ENCODE data around the gene PSMC4. TPM values are rescaled to one million over a fixed set of nuclear protein-coding genes. Genes with fewer than 3 reads are reported as not detected.
A peak's percentile ranks its signal among the peaks of the same experiment; 100 is the strongest.

The PSMC4 gene
- total and polyA plus RNA-seq, 4 donors, result 37.7 to 66.8 (median 57.1) TPM

DNA sequence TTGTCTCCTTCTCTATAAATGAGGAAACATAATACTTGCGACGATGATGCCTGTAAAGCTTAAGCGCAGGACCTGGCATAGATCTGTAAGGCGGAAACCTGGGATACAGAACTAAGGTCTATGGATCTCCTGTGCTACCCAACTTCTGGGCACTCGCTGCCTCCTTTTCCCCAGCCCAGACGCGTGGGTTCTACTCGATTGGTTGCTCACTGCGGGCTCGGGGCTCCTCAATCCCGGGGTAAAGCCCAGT lies 615 bp upstream of the PSMC4 start:
- Histone ChIP-seq H3K4me1 (ENCODE audit: control insufficient read depth in 1 of 2, insufficient read depth in 2 of 2, low read length in 2 of 2) (no peaks in the 10 kb centered on the region), H3K4me3 (ENCODE audit: low read length in 2 of 2) (peak overlapping the region; percentile 51 to 69), H3K9me3 (ENCODE audit: control insufficient read depth, low read length) (no peaks in the 10 kb centered on the region), H3K27ac (ENCODE audit: low read depth in 1 of 2, low read length in 2 of 2) (peak overlapping the region in 1 of 2 donors; percentile 81), H3K27me3 (ENCODE audit: control insufficient read depth in 1 of 2, insufficient read depth in 2 of 2, low read length in 1 of 2) (no peaks in the 10 kb centered on the region), H3K36me3 (ENCODE audit: control insufficient read depth in 1 of 2, insufficient read depth in 2 of 2, low read length in 1 of 2) (peaks cover 0 to 3% of the 10 kb centered on the region in 2 donors)
- DNase-seq, result no peak
- 2% methylated on average over 10 to 11 of the region's 11 CpGs for whole genome bisulfite sequencing, 2 donors
- intact Hi-C loops (cut with DNase I), result loop anchor here (1.0 to 5.0 kb wide), 3 partner anchors 123 to 178 kb away; partner anchors contain the start of gene FBL (in 1 of the 2)
- ATAC-seq (ENCODE audit: low FRiP score), result no peak

DNA sequence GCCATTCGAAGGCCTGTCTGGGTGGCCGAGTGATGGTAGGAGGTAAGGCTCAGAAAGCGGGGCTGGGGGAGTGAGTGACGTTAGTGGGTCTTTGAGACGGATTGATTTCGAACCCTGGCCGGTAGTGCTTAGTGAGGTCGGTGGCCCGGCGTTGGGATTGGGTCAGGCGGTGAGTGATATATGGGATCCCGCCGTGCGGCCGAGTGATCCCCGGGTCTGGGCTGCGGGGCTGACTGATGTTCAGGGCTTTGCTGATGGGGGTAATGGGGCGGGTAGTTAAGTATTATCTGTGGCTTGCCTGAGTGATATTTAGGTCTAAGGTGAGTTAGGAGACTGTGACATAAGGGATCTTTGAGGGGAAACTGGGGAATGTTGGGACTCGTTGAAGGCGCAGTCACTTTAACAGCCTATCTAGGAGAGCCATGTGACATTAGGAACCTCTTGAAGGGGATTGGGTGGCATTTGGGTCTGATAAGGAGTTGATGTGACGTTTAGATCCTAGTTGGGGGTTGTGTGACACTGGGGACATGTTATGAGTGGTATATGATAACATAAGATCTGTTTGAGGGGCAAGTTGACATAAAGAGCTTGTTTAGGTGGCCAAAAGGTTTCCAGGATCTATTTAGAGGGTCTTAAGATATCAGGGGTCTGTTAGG lies 543 bp downstream of the PSMC4 start:
- Histone ChIP-seq H3K36me3 (ENCODE audit: control insufficient read depth in 1 of 2, insufficient read depth in 2 of 2, low read length in 1 of 2) (peaks cover 0 to 3% of the 10 kb centered on the region in 2 donors), H3K9me3 (ENCODE audit: control insufficient read depth, low read length) (no peaks in the 10 kb centered on the region), H3K4me3 (ENCODE audit: low read length in 2 of 2) (peak overlapping the region; percentile 79 to 91), H3K4me1 (ENCODE audit: control insufficient read depth in 1 of 2, insufficient read depth in 2 of 2, low read length in 2 of 2) (no peaks in the 10 kb centered on the region), H3K27me3 (ENCODE audit: control insufficient read depth in 1 of 2, insufficient read depth in 2 of 2, low read length in 1 of 2) (no peaks in the 10 kb centered on the region), H3K27ac (ENCODE audit: low read depth in 1 of 2, low read length in 2 of 2) (peak overlapping the region in 1 of 2 donors; percentile 88)
- intact Hi-C loops (cut with DNase I), result loop anchor here in 1 of 2 donors (2.0 to 5.0 kb wide), 2 partner anchors 124 to 179 kb away; partner anchors contain the start of gene FBL
- WGBS, 2 donors, result 1% methylated on average over 21 of the region's 21 CpGs
- DNase-seq, result peak in 1 of 2 donors; percentile 77
- no peak for ATAC-seq (ENCODE audit: low FRiP score)

DNA sequence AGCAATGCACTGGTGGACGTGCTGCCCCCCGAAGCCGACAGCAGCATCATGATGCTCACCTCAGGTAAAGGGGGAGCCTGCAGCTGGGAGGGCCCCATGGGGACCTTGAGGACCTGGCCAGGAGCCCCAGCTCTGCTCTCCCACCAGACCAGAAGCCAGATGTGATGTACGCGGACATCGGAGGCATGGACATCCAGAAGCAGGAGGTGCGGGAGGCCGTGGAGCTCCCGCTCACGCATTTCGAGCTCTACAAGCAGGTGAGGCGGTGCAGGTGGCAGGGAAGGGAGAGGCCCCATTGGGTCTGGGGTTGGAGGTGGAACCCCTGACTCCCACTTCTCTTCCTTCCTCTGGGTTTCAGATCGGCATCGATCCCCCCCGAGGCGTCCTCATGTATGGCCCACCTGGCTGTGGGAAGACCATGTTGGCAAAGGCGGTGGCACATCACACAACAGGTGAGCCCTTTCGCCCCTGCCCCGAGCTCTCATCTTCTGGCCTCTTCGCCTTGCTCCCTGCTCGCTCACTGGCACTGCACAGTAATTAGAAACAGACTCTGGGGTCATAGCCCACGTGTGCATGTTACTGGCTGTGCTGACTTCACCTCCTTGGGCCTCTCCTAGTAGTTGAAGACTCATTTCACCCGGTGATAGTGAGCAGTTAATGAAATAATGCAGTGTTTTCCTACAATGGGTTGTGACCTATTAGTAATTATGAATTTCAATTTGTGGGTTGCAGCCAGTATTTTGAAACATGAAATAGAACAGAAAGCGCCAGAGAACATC lies 3.6 kb downstream of the PSMC4 start:
- ATAC-seq (ENCODE audit: low FRiP score), result no peak

DNA sequence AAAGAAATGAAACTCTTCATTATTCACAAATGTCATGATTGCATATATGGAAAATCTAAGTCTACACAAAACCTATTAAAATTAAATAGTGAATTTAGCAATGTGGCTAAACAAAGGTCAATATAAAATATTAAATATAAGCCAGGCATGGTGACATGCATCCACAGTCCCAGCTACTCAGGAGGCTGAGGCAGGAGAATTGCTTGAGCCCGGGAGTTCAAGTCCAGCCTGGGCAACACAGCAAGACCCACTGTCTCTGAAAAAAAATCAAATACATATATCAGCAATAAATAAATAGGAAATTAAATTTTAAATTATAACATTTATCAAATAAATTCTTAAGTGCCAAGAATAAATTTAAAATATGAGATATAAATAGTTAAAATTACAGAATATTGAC lies 11.9 kb downstream of the PSMC4 start:
- H3K27me3 ChIP-seq (ENCODE audit: control insufficient read depth in 1 of 2, insufficient read depth in 2 of 2, low read length in 1 of 2), result no peaks in the 10 kb centered on the region
- ATAC-seq (ENCODE audit: low FRiP score), result no peak
- no peak overlapping the region for H3K27ac ChIP-seq (ENCODE audit: low read depth in 1 of 2, low read length in 2 of 2)
- no peak for DNase-seq
- WGBS, 2 donors, result 96 to 100% methylated on average over 1 of the region's 1 CpG
- intact Hi-C loops (cut with DNase I), result no loop called here
- no peak overlapping the region for H3K4me3 ChIP-seq (ENCODE audit: low read length in 2 of 2)
- H3K4me1 ChIP-seq (ENCODE audit: control insufficient read depth in 1 of 2, insufficient read depth in 2 of 2, low read length in 2 of 2), result no peaks in the 10 kb centered on the region
- H3K36me3 ChIP-seq (ENCODE audit: control insufficient read depth in 1 of 2, insufficient read depth in 2 of 2, low read length in 1 of 2), result peaks cover 0 to 5% of the 10 kb centered on the region in 2 donors
- H3K9me3 ChIP-seq (ENCODE audit: control insufficient read depth, low read length), result no peaks in the 10 kb centered on the region

More for the DNA sequence above, 3.6 kb downstream of the PSMC4 start:
- Histone ChIP-seq H3K4me3 (ENCODE audit: low read length in 2 of 2) (no peak overlapping the region), H3K9me3 (ENCODE audit: control insufficient read depth, low read length) (no peaks in the 10 kb centered on the region), H3K4me1 (ENCODE audit: control insufficient read depth in 1 of 2, insufficient read depth in 2 of 2, low read length in 2 of 2) (no peaks in the 10 kb centered on the region), H3K27ac (ENCODE audit: low read depth in 1 of 2, low read length in 2 of 2) (no peak overlapping the region), H3K27me3 (ENCODE audit: control insufficient read depth in 1 of 2, insufficient read depth in 2 of 2, low read length in 1 of 2) (no peaks in the 10 kb centered on the region), H3K36me3 (ENCODE audit: control insufficient read depth in 1 of 2, insufficient read depth in 2 of 2, low read length in 1 of 2) (peaks cover 0 to 3% of the 10 kb centered on the region in 2 donors)
- intact Hi-C loops (cut with DNase I), result loop anchor here in 1 of 2 donors (5.0 kb wide), 1 partner anchor 127 kb away; the partner anchor contains the start of gene FBL
- no peak for DNase-seq
- WGBS, 2 donors, result 93 to 95% methylated on average over 24 of the region's 24 CpGs

DNA sequence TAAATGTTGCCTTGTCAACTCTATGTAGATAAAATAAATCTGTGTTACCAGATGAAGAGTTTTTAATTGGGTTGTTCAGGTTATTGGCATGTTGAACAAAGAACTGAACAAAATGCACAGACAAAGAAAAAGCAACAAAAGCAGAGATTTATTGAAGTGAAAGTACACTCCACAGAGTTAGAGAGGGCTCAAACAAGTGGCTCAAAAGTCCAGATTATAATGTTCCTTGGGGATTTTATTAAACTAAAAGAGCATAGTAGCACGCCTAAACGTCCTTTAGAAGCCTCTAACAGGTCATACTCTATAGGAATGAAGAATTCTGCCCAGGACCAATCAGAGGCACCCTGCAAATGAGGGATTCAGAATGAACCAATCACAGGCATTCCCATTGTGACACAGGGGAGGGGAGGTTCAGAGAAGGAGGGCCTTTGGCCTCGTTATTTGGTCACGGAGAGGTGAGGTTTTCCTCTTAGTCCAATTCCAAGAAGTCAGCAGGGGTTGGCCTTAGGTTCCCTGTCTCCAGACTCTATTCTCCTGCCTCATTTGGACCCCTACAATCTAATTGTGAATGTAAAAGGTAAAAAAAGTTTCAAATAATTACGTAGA lies 12.8 kb downstream of the PSMC4 start:
- Histone ChIP-seq H3K27me3 (ENCODE audit: control insufficient read depth in 1 of 2, insufficient read depth in 2 of 2, low read length in 1 of 2) (no peaks in the 10 kb centered on the region), H3K4me3 (ENCODE audit: low read length in 2 of 2) (no peak overlapping the region), H3K27ac (ENCODE audit: low read depth in 1 of 2, low read length in 2 of 2) (no peak overlapping the region), H3K36me3 (ENCODE audit: control insufficient read depth in 1 of 2, insufficient read depth in 2 of 2, low read length in 1 of 2) (peaks cover 0 to 5% of the 10 kb centered on the region in 2 donors), H3K4me1 (ENCODE audit: control insufficient read depth in 1 of 2, insufficient read depth in 2 of 2, low read length in 2 of 2) (no peaks in the 10 kb centered on the region), H3K9me3 (ENCODE audit: control insufficient read depth, low read length) (no peaks in the 10 kb centered on the region)
- DNase-seq, result no peak
- intact Hi-C loops (cut with DNase I), result no loop called here
- WGBS, 2 donors, result 93 to 97% methylated on average over 5 of the region's 5 CpGs
- ATAC-seq (ENCODE audit: low FRiP score), result no peak

DNA sequence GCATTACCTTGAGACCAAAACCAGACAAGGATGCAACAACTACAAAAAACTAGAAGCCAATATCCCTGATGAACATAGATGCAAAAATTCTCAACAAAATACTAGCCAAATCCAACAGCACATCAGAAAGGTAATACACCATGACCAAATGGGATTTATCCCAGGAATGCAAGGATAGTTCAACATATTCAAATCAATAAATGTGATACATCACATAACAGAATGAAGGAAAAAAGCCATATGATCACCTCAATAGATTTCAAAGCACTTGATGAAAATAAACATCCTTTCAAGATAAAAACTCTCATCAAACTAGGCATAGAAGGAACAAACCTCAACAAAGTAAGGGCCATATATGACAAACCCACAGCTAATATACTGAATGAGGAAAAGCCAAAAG lies 15.7 kb downstream of the PSMC4 start:
- DNase-seq (no peak), ATAC-seq (ENCODE audit: low FRiP score) (no peak)
- Histone ChIP-seq H3K4me1 (ENCODE audit: control insufficient read depth in 1 of 2, insufficient read depth in 2 of 2, low read length in 2 of 2) (no peaks in the 10 kb centered on the region), H3K36me3 (ENCODE audit: control insufficient read depth in 1 of 2, insufficient read depth in 2 of 2, low read length in 1 of 2) (no peaks in the 10 kb centered on the region), H3K27ac (ENCODE audit: low read depth in 1 of 2, low read length in 2 of 2) (no peak overlapping the region), H3K9me3 (ENCODE audit: control insufficient read depth, low read length) (no peaks in the 10 kb centered on the region), H3K27me3 (ENCODE audit: control insufficient read depth in 1 of 2, insufficient read depth in 2 of 2, low read length in 1 of 2) (no peaks in the 10 kb centered on the region), H3K4me3 (ENCODE audit: low read length in 2 of 2) (no peak overlapping the region)
- intact Hi-C loops (cut with DNase I), result no loop called here

DNA sequence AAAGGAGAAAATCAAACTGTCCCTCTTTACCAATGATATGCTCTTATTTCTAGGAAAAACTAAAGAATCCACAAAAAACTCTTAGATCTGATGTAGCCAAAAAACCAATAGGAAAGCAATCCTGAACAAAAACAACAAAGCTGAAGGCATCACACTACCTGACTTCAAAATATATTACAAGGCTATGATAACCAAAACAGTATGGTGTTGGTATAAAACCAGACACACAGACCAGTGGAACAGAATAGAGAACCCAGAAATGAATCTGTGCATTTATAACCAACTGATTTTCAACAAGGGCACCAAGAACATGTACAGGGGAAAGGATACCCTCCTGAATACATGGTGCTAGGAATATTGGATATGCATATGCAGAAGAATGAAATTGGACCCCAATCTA lies 16.2 kb downstream of the PSMC4 start:
- DNase-seq (no peak), ATAC-seq (ENCODE audit: low FRiP score) (no peak)
- no peak overlapping the region for H3K4me3 ChIP-seq (ENCODE audit: low read length in 2 of 2)
- H3K36me3 ChIP-seq (ENCODE audit: control insufficient read depth in 1 of 2, insufficient read depth in 2 of 2, low read length in 1 of 2), result no peaks in the 10 kb centered on the region
- no peaks in the 10 kb centered on the region for H3K27me3 ChIP-seq (ENCODE audit: control insufficient read depth in 1 of 2, insufficient read depth in 2 of 2, low read length in 1 of 2)
- no peaks in the 10 kb centered on the region for H3K9me3 ChIP-seq (ENCODE audit: control insufficient read depth, low read length)
- intact Hi-C loops (cut with DNase I), result no loop called here
- no peak overlapping the region for H3K27ac ChIP-seq (ENCODE audit: low read depth in 1 of 2, low read length in 2 of 2)
- H3K4me1 ChIP-seq (ENCODE audit: control insufficient read depth in 1 of 2, insufficient read depth in 2 of 2, low read length in 2 of 2), result no peaks in the 10 kb centered on the region

DNA sequence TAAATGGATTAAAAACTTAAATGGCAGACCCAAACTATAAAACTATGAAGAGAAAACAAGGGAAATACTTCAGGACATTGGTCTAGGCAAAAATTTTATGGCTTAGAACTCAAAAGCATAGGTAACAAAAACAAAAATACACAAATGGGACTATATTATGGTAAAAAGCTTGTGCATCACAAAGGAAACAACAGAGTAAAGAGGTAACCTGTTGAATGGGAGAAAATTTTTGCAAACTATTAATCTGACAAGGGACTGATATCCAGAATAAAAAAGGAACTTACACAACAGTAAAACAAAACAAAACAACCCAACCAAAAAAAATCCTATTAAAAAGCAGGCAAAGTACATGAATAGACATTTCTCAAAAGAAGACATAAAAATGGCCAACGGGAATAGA lies 16.6 kb downstream of the PSMC4 start:
- Histone ChIP-seq H3K4me1 (ENCODE audit: control insufficient read depth in 1 of 2, insufficient read depth in 2 of 2, low read length in 2 of 2) (no peaks in the 10 kb centered on the region), H3K27me3 (ENCODE audit: control insufficient read depth in 1 of 2, insufficient read depth in 2 of 2, low read length in 1 of 2) (no peaks in the 10 kb centered on the region), H3K9me3 (ENCODE audit: control insufficient read depth, low read length) (no peaks in the 10 kb centered on the region), H3K36me3 (ENCODE audit: control insufficient read depth in 1 of 2, insufficient read depth in 2 of 2, low read length in 1 of 2) (no peaks in the 10 kb centered on the region), H3K27ac (ENCODE audit: low read depth in 1 of 2, low read length in 2 of 2) (no peak overlapping the region), H3K4me3 (ENCODE audit: low read length in 2 of 2) (no peak overlapping the region)
- ATAC-seq (ENCODE audit: low FRiP score) (no peak), DNase-seq (no peak)
- intact Hi-C loops (cut with DNase I), result no loop called here
- WGBS, 2 donors, result 85 to 96% methylated on average over 1 of the region's 1 CpG

DNA sequence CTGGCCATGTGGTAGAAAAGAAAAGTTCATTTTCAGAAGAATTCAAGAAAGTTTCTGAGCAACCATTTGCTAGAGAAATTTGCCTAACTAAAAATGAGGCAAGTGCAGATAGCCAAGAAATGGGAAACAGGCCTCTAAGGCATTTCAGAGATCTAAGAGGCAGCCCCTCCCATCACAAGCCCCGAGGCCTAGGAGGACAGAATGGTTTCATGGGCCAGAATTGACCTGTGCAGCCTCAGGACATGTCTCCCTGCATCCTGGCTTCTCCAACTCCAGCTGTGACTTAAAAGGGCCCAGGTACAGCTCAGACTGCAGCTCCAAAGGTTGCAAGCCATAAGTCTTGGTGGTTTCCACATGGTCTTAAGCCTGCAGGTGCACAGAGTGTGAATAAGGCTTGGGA lies 22.6 kb downstream of the PSMC4 start:
- Histone ChIP-seq H3K4me1 (ENCODE audit: control insufficient read depth in 1 of 2, insufficient read depth in 2 of 2, low read length in 2 of 2) (peaks cover 0 to 2% of the 10 kb centered on the region in 2 donors), H3K4me3 (ENCODE audit: low read length in 2 of 2) (no peak overlapping the region), H3K27me3 (ENCODE audit: control insufficient read depth in 1 of 2, insufficient read depth in 2 of 2, low read length in 1 of 2) (no peaks in the 10 kb centered on the region), H3K27ac (ENCODE audit: low read depth in 1 of 2, low read length in 2 of 2) (no peak overlapping the region), H3K36me3 (ENCODE audit: control insufficient read depth in 1 of 2, insufficient read depth in 2 of 2, low read length in 1 of 2) (no peaks in the 10 kb centered on the region), H3K9me3 (ENCODE audit: control insufficient read depth, low read length) (no peaks in the 10 kb centered on the region)
- intact Hi-C loops (cut with DNase I), result no loop called here
- DNase-seq (no peak), ATAC-seq (ENCODE audit: low FRiP score) (no peak)
- WGBS, 2 donors, result 97 to 100% methylated on average over 1 of the region's 1 CpG

Data from aorta (tissue), 5 donors.